SK-N-SH (cell line): Measurements from ENCODE around the gene EEIG1.

ENCODE experiments used
- CTCF ChIP-seq: fragments of 200-600 bp; sonication (generic); IDR thresholded peaks from 2 replicates; pipeline ENCODE4 v1.6.1; 2017; ENCODE audit warnings: antibody characterized with exemption, mild to moderate bottlenecking, moderate library complexity
- FOXM1 ChIP-seq: IDR thresholded peaks from 2 replicates; pipeline ENCODE4 v1.4.0; 2012; ENCODE audit warnings: low read depth, mild to moderate bottlenecking
- POLR2AphosphoS5 ChIP-seq: IDR thresholded peaks from 2 replicates; pipeline ENCODE4 v1.6.1; 2012; ENCODE audit warnings: low read depth, low read length
- RFX5 ChIP-seq: IDR thresholded peaks from 2 replicates; pipeline ENCODE4 v1.6.1; 2012; ENCODE audit warnings: mild to moderate bottlenecking, improper control_type of control experiment, low read length
- SMC3 ChIP-seq: IDR thresholded peaks from 2 replicates; pipeline ENCODE4 v1.6.1; 2012; ENCODE audit warnings: low read depth, low read length, improper control_type of control experiment
- USF2 ChIP-seq: fragments of 150-350 bp; IDR thresholded peaks from 2 replicates; pipeline ENCODE4 v1.6.1; 2017; ENCODE audit warnings: antibody characterized with exemption, low read length, low read depth, borderline replicate concordance
- YY1 ChIP-seq: IDR thresholded peaks from 2 replicates; pipeline ENCODE4 v1.4.0; 2012; ENCODE audit warnings: low read depth, mild to moderate bottlenecking

GRCh38 chr9:128027705-128028104 is 46.9 kb upstream of the EEIG1 start:
- TF ChIP-seq CTCF: no peak
- no peak for TF ChIP-seq POLR2AphosphoS5
- TF ChIP-seq USF2: no peak
- TF ChIP-seq RFX5: no peak
- no peak for TF ChIP-seq YY1
- TF ChIP-seq FOXM1: no peak
- no peak for TF ChIP-seq SMC3
